Adipocyte (in vitro differentiated cells): ENCODE results near the gene ZNF800.

Experiments
- DNase-seq: peaks from one replicate; pipeline ENCODE4 v3.0.0-alpha.2; 2015; ENCODE audit warnings: low read depth
- H3K27me3 ChIP-seq: replicated peaks from 2 replicates; pipeline ENCODE4 v1.7.0; 2013; ENCODE audit warnings: mild to moderate bottlenecking, low read length, moderate library complexity; ENCODE audit not compliant: control insufficient read depth, insufficient read depth
- H3K36me3 ChIP-seq: 2 replicates; pipeline ENCODE4 v1.7.0; 2013; ENCODE audit warnings: low read length, mild to moderate bottlenecking, moderate library complexity; ENCODE audit not compliant: control insufficient read depth, insufficient read depth, severe bottlenecking
- H3K4me1 ChIP-seq: 2 replicates; pipeline ENCODE4 v1.7.0; 2013; ENCODE audit warnings: mild to moderate bottlenecking, low read length, moderate library complexity; ENCODE audit not compliant: control insufficient read depth, insufficient read depth
- H3K4me3 ChIP-seq: 2 replicates; pipeline ENCODE4 v1.7.0; 2013; ENCODE audit warnings: mild to moderate bottlenecking, low read length, moderate library complexity
- H3K9ac ChIP-seq: 2 replicates; pipeline ENCODE4 v1.7.0; 2013; ENCODE audit warnings: mild to moderate bottlenecking, low read length, moderate library complexity
- H3K9me3 ChIP-seq: 2 replicates; pipeline ENCODE4 v1.7.0; 2013; ENCODE audit warnings: mild to moderate bottlenecking, low read length, moderate library complexity; ENCODE audit not compliant: control insufficient read depth

Gene ZNF800

GRCh38 chr7:127366680-127367079, 25.8 kb downstream of the ZNF800 start:
- H3K9me3 ChIP-seq = no peaks in the 10 kb centered on the region
- H3K36me3 ChIP-seq = peaks cover 58% of the 10 kb centered on the region

GRCh38 chr7:127365957-127366315, 26.6 kb downstream of the ZNF800 start:
- no peaks in the 10 kb centered on the region for H3K27me3 ChIP-seq
- H3K4me1 ChIP-seq = no peaks in the 10 kb centered on the region
- no peak for DNase-seq
- peaks cover 57% of the 10 kb centered on the region for H3K36me3 ChIP-seq
- H3K9me3 ChIP-seq = no peaks in the 10 kb centered on the region
- no peak overlapping the region for H3K4me3 ChIP-seq
- H3K9ac ChIP-seq = no peak overlapping the region

More at GRCh38 chr7:127366680-127367079, 25.8 kb downstream of the ZNF800 start:
- Histone ChIP-seq H3K4me1 (no peaks in the 10 kb centered on the region), H3K9ac (no peak overlapping the region), H3K27me3 (no peaks in the 10 kb centered on the region), H3K4me3 (no peak overlapping the region)
- no peak for DNase-seq

GRCh38 chr7:127365164-127365956, 27.1 kb downstream of the ZNF800 start:
- Histone ChIP-seq H3K27me3 (no peaks in the 10 kb centered on the region), H3K4me1 (no peaks in the 10 kb centered on the region), H3K4me3 (no peak overlapping the region), H3K9ac (no peak overlapping the region), H3K9me3 (no peaks in the 10 kb centered on the region), H3K36me3 (peaks cover 62% of the 10 kb centered on the region)
- DNase-seq = no peak

- Histone ChIP-seq H3K36me3 (peaks cover 55% of the 10 kb centered on the region), H3K4me1 (no peaks in the 10 kb centered on the region), H3K9me3 (no peaks in the 10 kb centered on the region), H3K4me3 (no peak overlapping the region), H3K27me3 (no peaks in the 10 kb centered on the region), H3K9ac (no peak overlapping the region)
- no peak for DNase-seq
Measured at GRCh38 chr7:127362364-127363027, 30.0 kb downstream of the ZNF800 start.

GRCh38 chr7:127361736-127362135, 30.8 kb downstream of the ZNF800 start:
- H3K9me3 ChIP-seq = no peaks in the 10 kb centered on the region
- no peak overlapping the region for H3K9ac ChIP-seq
- H3K36me3 ChIP-seq = peaks cover 54% of the 10 kb centered on the region
- H3K27me3 ChIP-seq = no peaks in the 10 kb centered on the region
- H3K4me3 ChIP-seq = no peak overlapping the region
- H3K4me1 ChIP-seq = no peaks in the 10 kb centered on the region
- no peak for DNase-seq

- Histone ChIP-seq H3K4me1 (peaks cover 7% of the 10 kb centered on the region), H3K36me3 (peaks cover 44% of the 10 kb centered on the region), H3K27me3 (no peaks in the 10 kb centered on the region), H3K9me3 (no peaks in the 10 kb centered on the region), H3K4me3 (no peak overlapping the region), H3K9ac (no peak overlapping the region)
- no peak for DNase-seq
Measured at GRCh38 chr7:127359011-127359410, 33.5 kb downstream of the ZNF800 start.

- Histone ChIP-seq H3K9ac (no peak overlapping the region), H3K4me3 (no peak overlapping the region), H3K9me3 (no peaks in the 10 kb centered on the region), H3K4me1 (peaks cover 7% of the 10 kb centered on the region), H3K36me3 (peaks cover 33% of the 10 kb centered on the region), H3K27me3 (no peaks in the 10 kb centered on the region)
- DNase-seq = no peak
Measured at GRCh38 chr7:127353897-127354296, 38.6 kb downstream of the ZNF800 start.

GRCh38 chr7:127350586-127350985, 41.9 kb downstream of the ZNF800 start:
- DNase-seq = no peak
- no peaks in the 10 kb centered on the region for H3K27me3 ChIP-seq

GRCh38 chr7:127349881-127350280, 42.6 kb downstream of the ZNF800 start:
- no peaks in the 10 kb centered on the region for H3K27me3 ChIP-seq
- H3K36me3 ChIP-seq = peaks cover 21% of the 10 kb centered on the region
- H3K9me3 ChIP-seq = no peaks in the 10 kb centered on the region
- H3K4me3 ChIP-seq = no peak overlapping the region
- H3K9ac ChIP-seq = no peak overlapping the region
- no peak for DNase-seq
- H3K4me1 ChIP-seq = peaks cover 21% of the 10 kb centered on the region

More at GRCh38 chr7:127350586-127350985, 41.9 kb downstream of the ZNF800 start:
- Histone ChIP-seq H3K4me3 (no peak overlapping the region), H3K9ac (no peak overlapping the region), H3K4me1 (peaks cover 21% of the 10 kb centered on the region), H3K9me3 (no peaks in the 10 kb centered on the region), H3K36me3 (peaks cover 21% of the 10 kb centered on the region)

GRCh38 chr7:127348247-127348631, 44.3 kb downstream of the ZNF800 start:
- H3K9me3 ChIP-seq = peaks cover 3% of the 10 kb centered on the region
- H3K4me1 ChIP-seq = peaks cover 21% of the 10 kb centered on the region
- H3K27me3 ChIP-seq = no peaks in the 10 kb centered on the region
- H3K36me3 ChIP-seq = peaks cover 13% of the 10 kb centered on the region
- no peak for DNase-seq
- H3K4me3 ChIP-seq = peak overlapping the region; percentile 77
- H3K9ac ChIP-seq = peak overlapping the region; percentile 74

- Histone ChIP-seq H3K4me3 (peak overlapping the region; percentile 77), H3K9me3 (peaks cover 8% of the 10 kb centered on the region), H3K36me3 (peaks cover 12% of the 10 kb centered on the region), H3K9ac (peak overlapping the region; percentile 74), H3K4me1 (peaks cover 21% of the 10 kb centered on the region), H3K27me3 (no peaks in the 10 kb centered on the region)
- peak; percentile 77 for DNase-seq
Measured at GRCh38 chr7:127347567-127348246, 44.8 kb downstream of the ZNF800 start.
